Stimulated activated CD4-positive, alpha-beta T cell treated with anti-CD3 and anti-CD28 coated beads, Interleukin-4, amount 100 ng/mL, for 24 hours (primary cell): ENCODE measurements around the gene COX17.
"Not testable (repeated sequence)": the region's sequence is repeated elsewhere in the genome, so short reads cannot be mapped to it uniquely, and the experiment has no call there.

Source experiments
- DNase-seq: peaks from one replicate; pipeline ENCODE4 v3.0.0-alpha.2; 2020

COX17 gene, protein sequence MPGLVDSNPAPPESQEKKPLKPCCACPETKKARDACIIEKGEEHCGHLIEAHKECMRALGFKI

DNA sequence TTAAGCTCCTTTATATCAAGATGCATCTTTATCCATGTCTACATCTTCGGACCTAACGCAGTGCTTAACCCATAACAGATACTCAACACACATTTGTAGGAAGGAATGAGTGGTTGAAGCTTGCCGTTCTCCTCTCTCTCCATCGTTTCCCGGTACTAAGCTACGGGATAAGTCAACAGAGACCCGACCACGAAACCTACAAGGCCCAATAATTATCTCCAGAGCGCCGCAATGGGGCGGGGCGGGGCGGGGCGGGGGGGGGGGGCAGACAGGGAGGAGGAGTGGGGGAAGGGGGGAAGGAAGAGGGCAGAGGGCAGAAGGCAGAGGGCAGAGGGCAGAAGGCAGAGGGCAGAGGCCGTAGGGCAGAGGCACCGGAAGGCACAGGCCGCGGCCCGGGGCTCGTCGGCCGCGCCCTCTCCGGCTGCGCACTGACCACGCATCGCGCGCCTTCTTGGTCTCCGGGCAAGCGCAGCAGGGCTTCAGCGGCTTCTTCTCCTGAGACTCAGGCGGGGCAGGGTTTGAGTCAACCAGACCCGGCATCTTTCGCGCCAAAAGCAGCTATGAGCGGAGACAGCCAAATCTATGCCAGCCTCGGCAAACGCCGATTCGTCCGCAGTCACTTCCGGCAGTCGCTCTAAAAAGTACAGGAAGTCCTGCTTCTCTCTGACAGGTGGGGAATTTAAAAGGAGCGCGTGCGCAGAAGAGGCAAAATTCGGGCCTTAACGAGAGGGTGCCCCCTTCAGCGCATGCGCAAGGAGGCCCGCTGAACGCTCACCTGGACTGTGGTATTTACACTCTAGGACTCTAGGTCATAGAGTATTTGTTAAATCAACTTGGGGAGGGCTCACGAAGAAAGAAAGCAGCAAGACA is at the start of gene COX17:
Gene COX17, minus strand, starts transcription at position 636 of the 870 bp plus-strand sequence. Its CDS starts 96 bp downstream, at position 540.
- peak; percentile 96 for DNase-seq

DNA sequence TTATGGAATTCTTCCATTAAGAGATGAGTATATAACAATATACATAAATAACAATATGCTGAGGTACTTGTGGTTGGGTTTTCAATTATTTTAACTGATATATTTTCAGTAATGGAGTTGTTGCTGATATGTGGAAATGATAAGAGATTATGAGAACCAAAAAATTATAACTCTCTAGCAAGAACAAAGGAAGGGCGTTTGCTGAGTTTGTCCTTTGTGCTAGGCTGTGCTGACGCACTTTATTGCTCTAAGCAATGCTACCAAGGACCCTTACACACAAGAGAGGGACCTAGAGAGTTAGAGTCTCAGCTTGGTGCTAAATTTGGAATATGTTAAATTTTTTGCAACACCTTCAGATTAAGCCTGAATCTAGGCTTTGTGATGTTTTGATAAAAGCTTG is 49.7 kb upstream of the COX17 start:
- no peak for DNase-seq

DNA sequence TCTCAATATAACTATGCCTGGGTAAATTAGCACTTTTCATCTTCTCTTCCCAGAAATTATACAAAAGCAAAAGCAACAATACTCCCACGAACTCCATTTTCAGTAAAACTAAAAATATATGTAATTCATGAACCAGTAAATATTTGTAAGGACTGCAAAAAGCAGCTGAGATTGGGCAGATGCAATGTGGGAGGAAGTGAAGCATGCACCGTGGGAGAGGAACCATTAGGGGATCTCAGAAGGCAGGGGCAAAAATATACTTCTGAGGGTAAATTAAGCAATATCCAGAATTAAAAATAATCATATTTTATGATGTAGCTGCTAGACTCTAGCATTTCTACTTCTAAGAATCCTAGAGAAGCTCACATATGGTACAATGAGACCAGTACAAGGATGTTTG is 45.8 kb upstream of the COX17 start:
- no peak for DNase-seq

DNA sequence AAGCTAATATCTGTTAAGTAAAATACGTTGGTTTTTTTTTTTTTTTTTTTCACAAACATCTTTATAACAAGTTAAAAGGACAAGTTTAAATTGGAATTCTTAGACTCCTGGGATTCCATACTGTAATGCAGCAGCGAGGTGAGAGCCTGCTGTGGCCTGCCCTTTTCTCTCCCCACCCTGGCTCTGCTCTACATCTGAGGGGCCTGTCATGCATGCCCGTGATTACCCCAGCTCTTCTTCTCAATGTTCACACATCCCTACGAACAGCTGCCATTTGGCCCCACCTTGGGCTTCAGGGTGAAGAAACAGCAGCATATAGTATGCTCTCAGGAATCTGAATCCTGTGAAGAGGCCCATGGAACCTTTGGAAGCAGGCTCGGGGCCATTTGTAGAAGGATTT is 40.3 kb upstream of the COX17 start:
- no peak for DNase-seq

DNA sequence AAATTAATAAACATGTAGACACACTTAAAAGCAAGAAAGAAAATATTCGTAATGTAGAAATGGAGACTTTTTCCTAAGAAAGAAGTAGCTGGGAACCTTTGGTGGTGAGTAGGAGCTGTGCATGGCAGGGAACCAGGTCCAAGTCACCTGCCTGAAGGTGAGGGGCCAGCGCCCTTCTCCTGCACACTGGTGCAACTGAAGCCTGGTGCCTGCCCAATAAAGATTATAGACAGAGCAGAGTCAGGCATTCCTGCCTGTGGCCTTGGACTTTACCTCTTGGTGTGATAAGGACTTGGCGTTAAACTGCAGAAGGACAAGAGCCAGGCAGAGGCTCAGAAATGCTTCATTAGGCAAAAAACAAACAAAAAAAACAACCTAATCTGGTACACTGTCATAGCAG is 39.8 kb upstream of the COX17 start:
- no peak for DNase-seq

DNA sequence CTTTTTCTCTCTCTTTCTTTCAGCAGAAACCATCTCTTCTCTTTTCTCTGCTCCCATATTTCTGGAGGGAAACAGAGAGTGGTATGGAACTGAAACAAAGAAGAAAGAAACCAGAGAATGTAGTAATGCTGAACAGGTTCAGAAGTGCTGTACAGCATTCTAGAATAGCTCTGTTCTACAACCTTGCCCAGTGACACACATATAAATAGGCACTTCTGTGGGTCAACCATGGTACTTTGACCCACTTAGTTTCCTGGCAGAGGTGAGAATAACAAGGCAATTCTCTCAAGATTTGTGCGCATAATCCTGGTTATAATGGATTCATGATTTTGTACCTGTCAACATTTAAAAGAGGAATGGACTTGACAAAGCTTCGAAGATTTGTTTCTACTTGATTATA is 37.9 kb upstream of the COX17 start:
- DNase-seq = no peak

DNA sequence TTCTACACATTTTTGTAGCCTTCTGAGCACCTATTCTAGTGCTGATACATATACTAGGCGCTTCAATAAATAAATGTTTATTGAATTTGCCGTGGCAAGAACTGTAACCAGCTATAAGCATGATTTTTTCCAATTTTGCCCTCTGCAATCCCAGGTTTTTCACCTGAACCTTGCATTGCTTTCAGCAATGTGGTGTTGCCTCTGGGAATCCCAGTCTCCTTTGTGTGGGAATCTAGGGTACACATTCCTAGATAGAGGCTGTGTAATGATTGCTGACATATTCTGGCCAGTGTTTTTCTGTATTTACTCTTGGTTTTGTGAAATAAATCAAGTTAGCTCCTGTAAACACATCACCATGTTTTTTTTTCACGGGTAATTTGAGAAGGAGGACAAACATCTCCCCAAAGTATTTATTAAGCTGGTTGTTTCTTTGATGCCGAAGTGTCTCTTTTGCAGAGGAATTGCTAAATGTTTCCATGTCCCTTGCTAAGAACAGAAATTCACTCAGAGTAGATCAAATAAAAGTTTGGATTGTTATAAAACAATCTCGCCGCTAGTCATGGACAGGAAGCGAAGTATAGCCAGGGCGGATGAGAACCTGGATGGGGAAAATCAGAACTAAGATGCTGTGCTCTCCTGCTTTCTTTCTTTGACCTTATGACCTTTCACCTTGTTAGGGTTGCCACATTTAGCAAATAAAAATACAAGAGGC is 26.8 kb upstream of the COX17 start:
- no peak for DNase-seq

DNA sequence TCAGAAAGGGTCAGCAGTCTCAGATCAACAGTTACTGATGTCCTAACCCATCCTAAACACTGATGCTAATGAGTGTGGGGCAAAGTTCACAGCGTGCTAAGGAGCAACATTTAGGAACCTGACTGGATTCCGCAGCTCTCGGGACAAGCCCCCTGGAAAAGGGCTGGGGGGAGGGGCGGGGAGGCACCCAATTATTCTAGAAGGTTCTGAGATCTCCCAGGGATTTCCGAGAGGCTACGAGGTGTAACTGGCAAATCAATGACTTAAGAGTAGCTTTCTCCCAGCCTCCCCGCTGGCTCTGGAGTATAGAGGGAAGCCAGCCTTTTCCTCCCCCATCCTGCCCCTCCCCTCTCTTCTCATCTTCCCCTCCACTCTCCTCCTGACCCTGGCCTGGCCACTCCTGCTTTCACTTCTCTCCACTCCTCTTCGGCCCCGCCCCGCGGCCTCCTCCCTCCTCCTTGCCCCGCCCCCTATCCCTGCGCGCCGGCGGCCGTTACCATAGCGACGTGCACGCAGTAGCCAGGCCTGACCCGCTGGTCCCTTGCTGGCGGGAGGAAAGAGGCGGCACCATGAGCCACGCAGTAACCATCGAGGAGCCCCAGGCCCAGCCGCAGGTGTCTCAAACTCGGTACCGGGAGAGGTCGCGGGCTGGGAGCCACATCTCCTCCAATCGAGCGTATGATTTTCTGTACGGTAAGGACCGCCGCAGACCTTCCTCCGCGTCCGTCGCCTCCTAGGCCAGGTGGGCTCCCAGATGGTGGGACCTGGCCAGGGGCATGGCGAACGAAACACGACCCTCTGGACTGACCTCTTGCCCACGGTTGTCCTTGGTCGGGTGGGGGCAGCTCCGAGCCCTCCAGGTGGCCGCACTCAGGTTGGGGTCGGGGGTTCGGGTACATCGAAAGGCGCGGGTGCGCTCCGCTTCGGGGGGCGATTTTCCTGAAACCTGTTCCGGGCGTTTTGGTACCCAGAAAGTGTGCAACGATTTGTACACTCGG is 25.6 kb upstream of the COX17 start, which contains the start of gene CFAP91:
Gene CFAP91, plus strand, starts transcription at position 493 of the 998 bp plus-strand sequence. Its CDS starts 77 bp downstream, at position 570.
- DNase-seq = peak; percentile 80

DNA sequence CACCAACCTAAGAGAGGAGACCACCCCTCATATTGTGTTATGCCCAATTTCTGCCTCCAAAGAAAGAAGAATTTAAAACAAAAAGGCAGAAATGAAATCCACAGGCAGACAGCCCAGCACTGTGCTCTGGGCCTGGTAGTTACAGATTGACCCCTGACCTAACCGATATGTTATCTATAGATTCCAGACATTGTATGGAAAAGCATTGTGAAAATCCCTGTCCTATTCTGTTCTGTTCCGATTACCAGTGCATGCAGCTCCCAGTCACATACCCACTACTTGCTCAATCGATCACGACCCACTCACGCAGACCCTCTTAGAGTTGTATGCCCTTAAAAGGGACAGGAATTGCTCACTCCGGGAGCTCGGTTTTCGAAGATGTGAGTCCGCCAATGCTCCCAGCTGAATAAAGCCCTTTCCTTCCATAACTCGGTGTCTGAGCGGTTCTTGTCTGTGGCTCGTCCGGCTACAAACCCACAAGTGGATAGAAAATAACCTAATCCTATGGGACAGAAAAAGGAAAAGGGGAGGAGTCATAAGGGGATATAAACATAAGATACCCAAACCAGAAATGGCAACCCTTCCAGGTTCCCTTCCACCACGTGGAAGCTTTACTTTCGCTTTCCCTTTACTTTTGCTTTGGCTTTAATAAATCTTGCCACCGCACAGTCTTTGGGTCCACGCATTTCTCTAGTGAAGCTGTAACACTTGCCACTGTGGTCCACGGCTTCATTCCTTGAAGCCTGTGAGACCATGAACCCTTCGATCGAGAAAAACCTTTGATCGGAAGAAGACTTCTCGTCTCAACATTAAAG is 23.9 kb upstream of the COX17 start:
- no peak for DNase-seq

DNA sequence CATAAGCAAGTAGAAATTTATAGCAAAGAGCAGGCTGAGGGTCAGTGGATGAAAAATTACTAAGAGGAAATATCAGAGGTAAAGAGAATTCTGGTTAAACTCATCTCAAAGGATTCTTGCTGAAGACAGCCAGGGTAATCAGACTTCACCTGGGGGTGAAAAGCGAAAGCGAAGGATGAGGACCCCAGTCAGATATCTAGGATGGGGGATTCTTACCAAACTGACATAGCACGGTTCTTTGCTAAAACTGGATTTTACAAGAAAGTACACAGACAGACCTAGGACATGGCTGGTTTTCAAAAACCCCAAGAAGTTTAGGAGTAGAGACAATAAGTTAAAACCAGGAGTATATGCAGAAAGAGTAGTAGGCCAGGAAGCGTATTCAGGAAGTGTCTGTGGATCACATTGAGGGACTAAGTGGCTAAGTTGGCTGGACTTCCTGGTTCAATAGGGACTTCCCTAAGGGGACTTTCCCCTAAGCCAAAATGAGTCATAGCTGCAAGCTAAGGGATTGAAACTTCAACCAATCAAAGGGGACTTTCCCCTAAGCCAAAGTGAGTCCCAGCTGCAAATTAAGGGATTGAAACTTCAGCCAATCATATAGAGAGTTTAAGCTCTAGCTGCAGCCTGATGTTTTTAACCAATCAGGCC is 23.2 kb upstream of the COX17 start:
- DNase-seq = peak; percentile 60

DNA sequence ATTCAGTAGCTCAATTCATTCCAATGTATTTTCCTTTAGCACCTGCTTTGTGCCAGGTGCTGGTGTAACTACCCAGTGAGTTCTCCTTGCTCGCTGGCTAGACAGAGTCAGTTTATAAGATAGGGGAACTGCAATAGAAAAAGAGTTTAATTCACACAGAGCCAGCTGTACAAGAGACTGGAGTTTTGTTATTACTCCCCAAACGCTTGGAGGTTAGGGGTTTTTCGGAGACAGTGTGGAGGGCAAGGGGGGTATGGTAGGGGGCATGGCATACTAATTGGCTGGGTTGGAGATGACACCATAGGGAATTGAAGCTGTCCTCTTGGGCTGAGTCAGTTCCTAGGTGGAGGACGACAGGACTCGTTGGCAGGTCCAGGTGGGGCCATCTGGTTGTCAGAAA is 20.2 kb upstream of the COX17 start:
- DNase-seq = no peak

DNA sequence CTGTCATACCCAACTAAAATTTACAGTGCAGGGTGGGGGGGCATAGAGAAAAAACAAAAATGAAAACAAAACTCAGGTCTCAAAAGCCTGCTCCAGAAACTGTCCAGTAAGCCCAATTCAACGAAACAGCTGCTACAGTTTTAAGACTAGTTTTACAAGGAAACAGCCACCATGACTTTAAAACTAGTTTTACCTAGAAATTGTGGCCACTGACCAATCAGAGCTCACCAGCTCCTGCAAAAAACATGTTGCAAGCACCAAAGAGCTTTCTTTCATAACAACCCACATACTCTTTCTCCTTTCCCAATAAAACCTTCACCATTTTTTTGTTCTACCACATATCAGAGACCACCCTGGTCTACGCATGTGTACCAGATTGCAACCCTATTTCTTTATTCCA is 18.3 kb upstream of the COX17 start:
- DNase-seq = no peak

DNA sequence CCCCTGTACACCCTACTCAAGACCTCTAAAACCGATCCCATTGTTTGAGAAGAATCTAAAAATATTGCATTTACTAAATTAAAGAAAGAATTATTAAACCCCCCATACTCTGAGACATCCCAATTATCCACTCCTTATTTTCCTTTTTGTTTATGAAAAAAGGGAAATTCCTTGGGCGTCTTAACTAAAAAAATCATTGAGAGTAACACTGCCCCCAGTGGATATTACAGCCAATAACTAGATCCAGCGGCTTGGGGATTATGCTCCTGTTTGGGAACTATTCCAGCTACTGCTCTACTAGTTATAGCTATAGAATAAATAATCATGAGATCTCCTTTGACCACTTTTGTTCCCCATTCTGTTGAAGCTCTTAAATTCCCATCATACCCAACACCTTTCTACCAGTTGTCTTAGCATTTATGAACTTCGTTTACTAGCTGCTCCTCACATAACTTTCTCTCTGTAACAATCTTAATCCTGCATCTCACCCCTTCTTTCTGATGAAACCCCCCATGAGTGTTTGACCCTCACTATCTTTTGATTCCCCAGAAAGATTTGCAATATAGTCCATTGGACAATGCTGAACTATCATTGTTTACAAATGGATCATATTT is 12.9 kb upstream of the COX17 start:
- DNase-seq = no peak

DNA sequence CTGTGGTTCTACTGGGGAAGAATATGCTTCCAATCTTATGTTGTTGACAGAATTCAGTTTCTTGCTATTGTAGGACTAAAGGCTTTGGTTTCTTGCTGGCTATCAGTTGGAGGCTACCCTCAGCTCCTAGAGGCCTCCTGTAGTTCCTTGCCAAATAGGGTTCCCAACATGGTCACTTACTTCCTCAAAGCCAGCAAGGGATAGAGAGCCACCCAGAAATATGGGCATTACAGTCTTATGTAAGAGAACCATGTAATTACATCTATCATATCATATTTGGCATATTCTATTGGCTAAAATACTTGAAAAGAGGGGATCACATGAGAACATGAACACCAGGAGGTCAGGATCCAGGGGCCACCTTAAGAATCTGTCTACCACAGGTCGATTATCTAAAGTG is 6.2 kb upstream of the COX17 start:
- no peak for DNase-seq

DNA sequence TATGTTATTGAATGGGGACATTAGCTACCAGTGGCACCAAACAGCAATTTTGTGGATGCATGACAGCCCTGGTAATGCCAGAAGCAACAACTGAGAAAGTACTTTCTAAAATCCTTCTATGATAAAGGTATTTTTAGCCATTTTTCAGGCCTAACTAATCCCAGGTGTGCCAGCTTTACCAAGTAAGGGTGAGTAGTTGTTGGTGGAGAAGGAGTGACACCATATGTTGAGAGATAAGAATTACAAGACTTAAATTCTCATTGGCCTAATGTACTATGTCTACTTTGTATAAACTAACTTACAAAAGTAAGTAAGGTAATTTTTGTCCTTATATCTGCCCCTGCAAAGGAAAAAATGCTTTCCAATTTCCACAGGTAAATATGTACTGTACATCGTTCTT is 4.1 kb upstream of the COX17 start:
- DNase-seq = no peak

DNA sequence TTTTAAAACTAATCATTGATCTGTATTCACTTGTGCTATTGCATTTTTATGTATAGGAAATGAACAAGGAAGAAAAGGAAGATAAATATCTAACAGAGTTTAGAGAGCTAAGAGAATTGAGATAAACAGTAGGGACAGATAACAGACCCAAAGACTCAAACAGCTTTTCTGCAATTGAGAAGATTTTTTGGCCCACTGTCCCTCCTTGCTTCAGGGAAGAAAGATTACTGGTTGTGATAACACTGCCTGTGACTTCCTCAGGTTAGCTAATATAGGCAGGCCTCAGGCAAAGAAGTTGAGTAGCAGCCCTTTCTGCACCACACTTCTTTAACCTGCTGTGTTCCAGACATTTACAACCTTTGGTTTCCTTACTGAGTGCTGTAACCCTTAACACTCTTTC is 2.7 kb upstream of the COX17 start:
- DNase-seq = no peak

DNA sequence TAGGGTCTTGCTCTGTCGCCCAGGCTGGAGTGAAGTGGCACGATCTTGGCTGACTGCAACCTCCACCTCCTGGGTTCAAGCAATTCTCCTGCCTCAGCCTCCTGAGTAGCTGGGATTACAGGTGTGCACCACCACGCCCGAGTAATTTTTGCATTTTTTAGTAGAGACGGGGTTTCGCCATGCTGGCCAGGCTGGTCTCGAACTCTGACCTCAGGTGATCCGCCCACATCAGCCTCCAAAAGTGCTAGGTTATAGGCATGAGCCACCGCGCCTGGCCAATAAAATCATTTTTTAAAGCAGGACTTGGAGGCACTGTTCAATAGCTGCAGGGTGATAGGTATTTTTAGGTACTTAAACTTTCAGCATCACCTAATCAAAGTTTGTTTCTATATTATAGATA is 1.0 kb upstream of the COX17 start:
- DNase-seq = not testable (repeated sequence)

DNA sequence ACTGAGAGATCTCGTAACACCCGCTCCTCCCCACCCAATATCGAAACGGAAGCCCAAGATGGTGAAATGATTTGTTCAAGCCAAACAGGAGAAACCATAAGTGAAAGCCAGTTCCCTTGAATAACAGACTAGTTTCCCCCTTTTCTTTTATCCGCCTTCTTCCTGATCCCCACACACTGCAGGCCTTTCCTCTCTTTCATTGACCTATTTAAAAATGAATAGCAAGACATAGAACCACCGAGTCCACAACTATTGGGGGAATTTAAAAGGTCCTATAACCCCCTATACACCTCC is 382 bp upstream of the COX17 start:
- no peak for DNase-seq

DNA sequence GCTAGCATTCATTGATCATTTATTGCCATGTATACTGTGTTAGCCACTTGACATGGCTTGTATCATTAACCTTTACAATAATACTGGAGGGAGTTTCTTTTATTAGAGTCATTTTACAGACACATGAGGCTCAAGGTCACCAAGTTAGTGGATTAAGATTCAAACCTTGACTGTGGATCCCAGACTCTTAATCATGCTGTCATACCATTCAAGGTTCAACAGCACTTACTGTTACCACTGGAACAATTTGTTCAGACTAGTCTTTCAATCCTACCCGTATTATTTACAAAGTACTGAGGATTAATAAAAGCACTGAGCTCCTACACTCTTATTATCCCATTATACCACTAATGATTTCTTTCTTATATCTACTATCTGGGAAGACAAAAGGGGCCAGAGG is 1.2 kb downstream of the COX17 start:
- DNase-seq = no peak

DNA sequence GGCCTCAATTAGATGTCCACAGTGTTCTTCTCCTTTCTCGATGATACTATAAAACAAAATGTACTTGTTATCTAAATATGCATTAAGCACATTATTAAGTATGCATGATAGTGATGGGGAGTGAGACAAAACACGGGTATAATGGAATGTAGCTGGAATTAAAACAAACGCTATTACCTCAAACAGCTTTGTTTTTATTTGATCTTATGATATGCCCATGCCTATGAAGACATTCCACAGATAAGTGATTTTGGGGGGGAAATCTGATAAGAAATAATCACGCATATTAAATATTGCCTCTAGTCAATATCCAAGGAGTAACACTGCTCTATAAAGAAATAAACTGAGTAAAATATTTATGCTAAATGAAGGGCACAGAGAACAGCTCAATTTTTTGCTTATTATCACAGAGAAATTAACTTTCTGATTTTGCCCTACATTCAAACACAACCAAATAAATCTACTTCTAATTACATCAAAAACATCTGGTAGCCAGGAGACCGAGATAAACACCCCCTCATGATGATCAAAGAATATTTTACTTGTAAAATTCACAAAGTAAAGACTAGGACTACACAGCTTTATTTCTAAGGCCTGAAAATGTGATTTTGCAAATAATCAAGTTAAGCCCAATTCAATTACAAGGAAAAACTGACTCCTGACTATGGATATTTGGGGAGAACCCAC is 1.9 kb downstream of the COX17 start:
- DNase-seq = no peak

DNA sequence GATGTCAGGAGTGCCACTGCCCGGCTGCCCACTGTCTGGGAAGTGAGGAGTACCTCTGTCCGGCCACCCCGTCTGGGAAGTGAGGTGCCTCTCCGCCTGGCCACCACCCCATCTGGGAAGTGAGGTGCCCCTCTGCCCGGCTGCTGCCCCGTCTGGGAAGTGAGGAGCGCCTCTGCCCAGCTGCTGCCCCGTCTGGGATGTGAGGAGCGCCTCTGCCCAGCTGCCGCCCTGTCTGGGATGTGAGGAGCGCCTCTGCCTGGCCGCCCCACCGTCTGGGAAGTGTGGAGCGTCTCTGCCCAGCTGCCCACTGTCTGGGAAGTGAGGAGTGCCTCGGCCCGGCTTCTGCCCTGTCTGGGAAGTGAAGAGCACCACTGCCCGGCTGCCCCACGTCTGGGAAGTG is 3.3 kb downstream of the COX17 start:
- DNase-seq = no peak
